A673 (cell line): Measurements from ENCODE around the gene GALC.

ENCODE experiments used
- CTCF ChIP-seq: fragments of 300-800, 200-600 bp; sonication (generic); conservative IDR thresholded peaks from 2 replicates; pipeline ENCODE4 v1.5.1; 2017; ENCODE audit warnings: low read depth, mild to moderate bottlenecking, antibody characterized with exemption, low read length, moderate library complexity, mixed read lengths
- EZH2 ChIP-seq: fragments of 200-600 bp; sonication (generic); IDR thresholded peaks from 2 replicates; pipeline ENCODE4 v1.6.1; 2017; ENCODE audit warnings: borderline replicate concordance, low read depth, mild to moderate bottlenecking, mixed read lengths, antibody characterized with exemption, low read length; ENCODE audit not compliant: poor library complexity, severe bottlenecking

GRCh38 chr14:87894920-87895319, 98.1 kb downstream of the GALC start:
- TF ChIP-seq EZH2, result no peak
- TF ChIP-seq CTCF, result no peak
